ENCODE data around the gene SERTAD2.

The SERTAD2 gene

GRCh38 chr2:64653109-64654062 is at the start of gene SERTAD2:
SERTAD2 (minus strand) TSS chr2:64653913; CDS start chr2:64636871, 17,042 bp downstream.
- in situ Hi-C loops (cut with MboI; ENCODE audit: low sequenced_read_pairs, unreplicated experiment) = no loop called here
- TF ChIP-seq CTCF (IDR thresholded peaks at IDR 0.05; ENCODE audit: borderline replicate concordance, control extremely low read depth, extremely low read depth, insufficient read depth, missing control alignments) = peak; percentile 32
- peak; percentile 97 for DNase-seq (ENCODE audit: low spot score)

GRCh38 chr2:64700133-64700809 is 46.6 kb upstream of the SERTAD2 start:
- in situ Hi-C loops (cut with MboI; ENCODE audit: low sequenced_read_pairs, unreplicated experiment) = no loop called here
- DNase-seq (ENCODE audit: low spot score) = peak; percentile 43
- no peak for TF ChIP-seq CTCF (IDR thresholded peaks at IDR 0.05; ENCODE audit: borderline replicate concordance, control extremely low read depth, extremely low read depth, insufficient read depth, missing control alignments)

- peak; percentile 33 for TF ChIP-seq CTCF (IDR thresholded peaks at IDR 0.05; ENCODE audit: borderline replicate concordance, control extremely low read depth, extremely low read depth, insufficient read depth, missing control alignments)
- in situ Hi-C loops (cut with MboI; ENCODE audit: low sequenced_read_pairs, unreplicated experiment) = no loop called here
- no peak for DNase-seq (ENCODE audit: low spot score)
Measured at GRCh38 chr2:64699712-64700111, 46.0 kb upstream of the SERTAD2 start.

GRCh38 chr2:64698668-64699444 is 45.1 kb upstream of the SERTAD2 start:
- peak; percentile 72 for DNase-seq (ENCODE audit: low spot score)
- no peak for TF ChIP-seq CTCF (IDR thresholded peaks at IDR 0.05; ENCODE audit: borderline replicate concordance, control extremely low read depth, extremely low read depth, insufficient read depth, missing control alignments)

GRCh38 chr2:64698177-64698643 is 44.5 kb upstream of the SERTAD2 start:
- in situ Hi-C loops (cut with MboI; ENCODE audit: low sequenced_read_pairs, unreplicated experiment) = no loop called here
- DNase-seq (ENCODE audit: low spot score) = no peak
- TF ChIP-seq CTCF (IDR thresholded peaks at IDR 0.05; ENCODE audit: borderline replicate concordance, control extremely low read depth, extremely low read depth, insufficient read depth, missing control alignments) = no peak

More at GRCh38 chr2:64698668-64699444, 45.1 kb upstream of the SERTAD2 start:
- in situ Hi-C loops (cut with MboI; ENCODE audit: low sequenced_read_pairs, unreplicated experiment) = no loop called here
